Retinal pigment epithelial cell (primary cell): Measurements from ENCODE around the gene PEX19.
"Not testable (repeated sequence)": the region's sequence is repeated elsewhere in the genome, so short reads cannot be mapped to it uniquely, and the experiment has no call there.

Experiments used
- DNase-seq: peaks from one replicate; pipeline ENCODE4 v3.0.0-alpha.2; 2010; ENCODE audit warnings: low read depth
- H3K4me3 ChIP-seq: 2 replicates; pipeline ENCODE4 v1.5.1; 2011; ENCODE audit warnings: mild to moderate bottlenecking, low read length, control low read depth, moderate library complexity
- TF ChIP-seq, protein P1 (sequence below): conservative IDR thresholded peaks from 2 replicates; pipeline ENCODE4 v1.5.1; 2011; ENCODE audit warnings: low read depth, low read length, control low read depth, inconsistent platforms

PEX19 gene

GRCh38 chr1:160293020-160293968, 8.4 kb upstream of the PEX19 start:
- no peak overlapping the region for H3K4me3 ChIP-seq
- TF ChIP-seq, protein P1, sequence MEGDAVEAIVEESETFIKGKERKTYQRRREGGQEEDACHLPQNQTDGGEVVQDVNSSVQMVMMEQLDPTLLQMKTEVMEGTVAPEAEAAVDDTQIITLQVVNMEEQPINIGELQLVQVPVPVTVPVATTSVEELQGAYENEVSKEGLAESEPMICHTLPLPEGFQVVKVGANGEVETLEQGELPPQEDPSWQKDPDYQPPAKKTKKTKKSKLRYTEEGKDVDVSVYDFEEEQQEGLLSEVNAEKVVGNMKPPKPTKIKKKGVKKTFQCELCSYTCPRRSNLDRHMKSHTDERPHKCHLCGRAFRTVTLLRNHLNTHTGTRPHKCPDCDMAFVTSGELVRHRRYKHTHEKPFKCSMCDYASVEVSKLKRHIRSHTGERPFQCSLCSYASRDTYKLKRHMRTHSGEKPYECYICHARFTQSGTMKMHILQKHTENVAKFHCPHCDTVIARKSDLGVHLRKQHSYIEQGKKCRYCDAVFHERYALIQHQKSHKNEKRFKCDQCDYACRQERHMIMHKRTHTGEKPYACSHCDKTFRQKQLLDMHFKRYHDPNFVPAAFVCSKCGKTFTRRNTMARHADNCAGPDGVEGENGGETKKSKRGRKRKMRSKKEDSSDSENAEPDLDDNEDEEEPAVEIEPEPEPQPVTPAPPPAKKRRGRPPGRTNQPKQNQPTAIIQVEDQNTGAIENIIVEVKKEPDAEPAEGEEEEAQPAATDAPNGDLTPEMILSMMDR = no peak
- DNase-seq = no peak

DNA sequence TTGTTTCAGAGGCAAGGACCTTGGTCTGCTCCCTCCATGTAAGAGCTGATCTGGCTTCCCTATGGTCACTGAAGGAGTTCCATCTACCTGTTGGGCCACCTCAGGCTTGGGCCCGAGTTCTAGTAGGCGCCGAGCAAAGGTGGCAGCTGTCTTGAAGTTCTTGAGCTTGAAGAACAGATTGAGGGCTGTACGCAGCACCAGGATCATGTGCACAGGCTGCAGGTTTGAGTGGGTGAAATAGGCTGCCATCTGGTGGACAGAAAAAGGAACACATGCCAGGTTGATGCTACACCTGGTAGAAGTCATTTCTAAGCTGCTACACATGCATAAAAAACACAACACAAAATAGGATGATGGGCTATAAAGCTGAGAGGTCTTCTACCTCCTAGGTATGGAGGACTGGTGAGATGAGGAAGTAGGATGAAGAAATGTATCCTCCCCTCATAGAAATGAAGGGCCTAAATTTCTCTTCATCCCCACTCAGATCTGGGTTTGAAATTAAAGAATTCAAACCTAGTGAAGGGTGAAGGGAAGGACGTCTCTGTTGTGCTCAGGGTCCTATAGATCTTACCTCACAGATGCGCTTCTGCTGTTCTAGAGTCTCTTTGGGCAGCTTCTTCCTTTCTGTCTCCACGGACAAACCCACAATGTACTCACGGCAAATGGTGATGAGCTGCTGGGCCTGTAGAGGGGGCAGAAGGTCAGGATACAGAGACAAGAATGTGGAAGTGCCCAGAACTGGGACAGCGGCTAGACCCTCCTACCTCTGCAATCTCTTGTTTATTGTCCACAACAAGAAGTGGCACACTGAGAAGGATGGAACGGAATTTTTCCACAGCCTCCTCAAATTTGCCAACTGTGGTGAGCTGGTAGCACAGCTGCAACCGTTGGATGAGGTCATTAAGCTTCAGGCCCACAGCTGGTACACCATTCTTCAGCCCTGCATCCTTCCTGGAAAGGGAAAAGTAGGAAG, 6.6 kb upstream of the PEX19 start:
- no peak overlapping the region for H3K4me3 ChIP-seq
- peak; percentile 38 for DNase-seq
- TF ChIP-seq, protein P1 = peak; percentile 85

DNA sequence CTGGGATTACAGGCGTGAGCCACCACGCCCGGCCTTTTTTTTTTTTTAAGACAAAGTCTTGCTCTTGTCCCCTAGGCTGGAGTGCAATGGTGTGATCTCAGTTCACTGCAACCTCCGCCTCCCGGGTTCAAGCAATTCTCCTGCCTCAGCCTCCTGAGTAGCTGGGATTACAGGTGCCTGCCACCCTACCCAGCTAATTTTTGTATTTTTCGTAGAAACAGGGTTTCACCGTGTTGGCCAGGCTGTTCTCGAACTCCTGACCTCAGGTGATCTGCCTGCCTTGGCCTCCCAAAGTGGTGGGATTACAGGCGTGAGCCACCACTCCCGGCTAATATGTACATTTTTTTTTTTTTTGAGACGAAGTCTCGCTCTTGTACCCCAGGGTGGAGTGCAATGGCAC, 2.8 kb upstream of the PEX19 start:
- not testable (repeated sequence) for H3K4me3 ChIP-seq, DNase-seq

DNA sequence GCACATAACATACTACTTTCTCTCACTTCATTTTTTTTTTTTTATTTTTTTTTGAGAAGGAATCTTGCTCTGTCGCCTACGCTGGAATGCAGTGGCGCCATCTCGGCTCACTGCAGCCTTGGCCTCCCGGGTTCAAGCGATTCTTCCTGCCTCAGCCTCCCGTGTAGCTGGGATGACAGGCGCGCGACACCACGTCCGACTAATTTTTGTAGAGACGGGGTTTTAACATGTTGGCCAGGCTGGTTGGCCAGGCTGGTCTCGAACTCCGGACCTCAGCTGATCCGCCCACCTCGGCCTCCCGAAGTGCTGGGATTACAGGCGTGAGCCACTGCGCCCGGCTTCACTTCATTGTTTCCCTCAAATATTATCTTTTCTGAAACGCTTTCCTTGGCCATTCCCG, 573 bp upstream of the PEX19 start:
- TF ChIP-seq, protein P1 = no peak
- H3K4me3 ChIP-seq = peak overlapping the region; percentile 97
- no peak for DNase-seq

- TF ChIP-seq, protein P1 = no peak
- DNase-seq = no peak
- peak overlapping the region; percentile 97 for H3K4me3 ChIP-seq
These were observed 632 bp downstream of the PEX19 start for GRCh38 chr1:160284220-160284781.

- no peak for DNase-seq
- TF ChIP-seq, protein P1 = no peak
- no peak overlapping the region for H3K4me3 ChIP-seq
These were observed 2.1 kb downstream of the PEX19 start for GRCh38 chr1:160282807-160283206.

- DNase-seq = no peak
- TF ChIP-seq, protein P1 = no peak
- H3K4me3 ChIP-seq = no peak overlapping the region
These were observed 6.9 kb downstream of the PEX19 start for GRCh38 chr1:160277987-160278386.
